B cell (primary cell): Measurements from ENCODE around the gene METTL8. TPM values are rescaled to one million over a fixed set of nuclear protein-coding genes. Genes with fewer than 3 reads are reported as not detected.

ENCODE experiments used
- ATAC-seq: fragments of 200-7000 bp; cut with Tn5 transposase; one replicate; pipeline ENCODE4 v1.10.0; 2021; ENCODE audit warnings: low read depth, mild to moderate bottlenecking, moderate number of reproducible peaks, moderate library complexity
- CTCF ChIA-PET: fragments of 350-600 bp; sonication (Branson Sonifier 250); formaldehyde crosslinking; loops from one replicate; lab custom pipeline; 2021; ENCODE audit warnings: antibody characterized with exemption, inconsistent platforms; lab: Charles Lee
- POLR2A ChIA-PET: fragments of 350-600 bp; sonication (Branson Sonifier 250); formaldehyde crosslinking; loops from one replicate; lab custom pipeline; 2021; ENCODE audit warnings: antibody characterized with exemption; lab: Charles Lee
- DNase-seq: peaks from one replicate; pipeline ENCODE4 v3.0.0; 2013
- H2AFZ ChIP-seq: 2 replicates; pipeline ENCODE4 v1.6.1; 2012; ENCODE audit warnings: mild to moderate bottlenecking, low read depth, low read length; ENCODE audit not compliant: insufficient read depth, poor library complexity, severe bottlenecking
- H3K27ac ChIP-seq, 2 donors: 1 replicate in 1 of 2; 2 replicates in 1 of 2; pipeline ENCODE4 v1.5.1; 2012 to 2013; ENCODE audit warnings: low read length in 2 of 2, mild to moderate bottlenecking in 2 of 2, moderate library complexity in 1 of 2
- H3K27me3 ChIP-seq, 4 experiments: fragments of 200-600 bp in 1 of 4; sonication (generic) in 1 of 4; replicated peaks in 1 of 4; 1 replicate in 2 of 4; 2 replicates in 2 of 4; pipeline versions ENCODE4 v1.6.1 to v1.7.0; 2013 to 2016; ENCODE audit warnings: low read length in 3 of 4, mild to moderate bottlenecking in 2 of 4, mixed read lengths in 1 of 4, moderate library complexity in 1 of 4; ENCODE audit not compliant: insufficient read depth in 4 of 4, control insufficient read depth in 3 of 4; ENCODE audit errors: control extremely low read depth in 1 of 4
- H3K36me3 ChIP-seq, 2 experiments: replicated peaks in 1 of 2; 1 replicate in 1 of 2; 2 replicates in 1 of 2; pipeline versions ENCODE4 v1.6.1 to v1.7.1; 2013; ENCODE audit warnings: low read length in 1 of 2; ENCODE audit not compliant: insufficient read depth in 2 of 2, control insufficient read depth in 1 of 2; ENCODE audit errors: control extremely low read depth in 1 of 2, extremely low read depth in 1 of 2
- H3K4me1 ChIP-seq, 2 donors: fragments of 200-600 bp in 1 of 2; sonication (generic) in 1 of 2; 1 replicate in 1 of 2; 2 replicates in 1 of 2; pipeline versions ENCODE4 v1.5.1 to v1.6.1; 2013 to 2017; ENCODE audit warnings: low read length in 2 of 2; ENCODE audit not compliant: control insufficient read depth in 2 of 2, insufficient read depth in 2 of 2
- H3K4me2 ChIP-seq: replicated peaks from 2 replicates; pipeline ENCODE3; 2012; ENCODE audit warnings: mild to moderate bottlenecking, low read depth, low read length; ENCODE audit not compliant: poor library complexity, severe bottlenecking
- H3K4me3 ChIP-seq, 5 experiments: fragments of 200-600 bp in 1 of 5; sonication (generic) in 1 of 5; 1 replicate in 3 of 5; 2 replicates in 2 of 5; pipeline versions ENCODE4 v1.5.1 to v1.7.0; 2011 to 2016; ENCODE audit warnings: low read length in 4 of 5, mild to moderate bottlenecking in 4 of 5, low read depth in 2 of 5, control low read depth in 1 of 5, moderate library complexity in 1 of 5; ENCODE audit not compliant: insufficient read depth in 1 of 5; ENCODE audit errors: control extremely low read depth in 1 of 5, extremely low read depth in 1 of 5
- H3K79me2 ChIP-seq: fragments of 200-600 bp; sonication (generic); one replicate; pipeline ENCODE4 v1.6.0; 2016; ENCODE audit warnings: low read length; ENCODE audit not compliant: control insufficient read depth, insufficient read depth
- H3K9ac ChIP-seq: fragments of 200-600 bp; sonication (generic); 2 replicates; pipeline ENCODE4 v1.6.1; 2017; ENCODE audit warnings: mild to moderate bottlenecking, low read length, moderate library complexity
- H3K9me3 ChIP-seq, 3 donors: one replicate each; pipeline versions ENCODE4 v1.6.1 to v1.7.1; 2013; ENCODE audit warnings: low read length in 2 of 3; ENCODE audit not compliant: control insufficient read depth in 2 of 3, insufficient read depth in 1 of 3; ENCODE audit errors: control extremely low read depth in 1 of 3
- H4K20me1 ChIP-seq: 2 replicates; pipeline ENCODE4 v1.6.0; 2012; ENCODE audit warnings: mild to moderate bottlenecking, low read length; ENCODE audit not compliant: insufficient read depth, control insufficient read depth, poor library complexity, severe bottlenecking
- H3K27ac Mint-ChIP-seq: one replicate; pipeline ENCODE4 v1.8.0; 2021; ENCODE audit warnings: mixed read lengths
- H3K27me3 Mint-ChIP-seq: one replicate; pipeline ENCODE4 v1.8.0; 2021; ENCODE audit warnings: mixed read lengths
- H3K4me1 Mint-ChIP-seq: one replicate; pipeline ENCODE4 v1.8.0; 2021; ENCODE audit warnings: mixed read lengths
- H3K4me3 Mint-ChIP-seq: one replicate; pipeline ENCODE4 v1.8.0; 2021; ENCODE audit warnings: mixed read lengths
- H3K9me3 Mint-ChIP-seq: one replicate; pipeline ENCODE4 v1.8.0; 2022; ENCODE audit warnings: mixed read lengths; ENCODE audit not compliant: insufficient read depth
- CTCF ChIP-seq: fragments of 200-600 bp; IDR thresholded peaks from one replicate; pipeline ENCODE4 v1.8.0; 2022; ENCODE audit warnings: antibody characterized with exemption, mild to moderate bottlenecking
- EZH2 ChIP-seq: IDR thresholded peaks from 2 replicates; pipeline ENCODE4 v1.6.1; 2012; ENCODE audit warnings: borderline replicate concordance, low read depth, mild to moderate bottlenecking, moderate library complexity, low read length; ENCODE audit not compliant: insufficient read depth, poor library complexity, severe bottlenecking
- WGBS: methylation state at CpG from one replicate; pipeline ENCODE4 v1.1.5; 2013; ENCODE audit warnings: missing lambda C conversion rate; ENCODE audit not compliant: insufficient coverage; 5-methylcytosine and 5-hydroxymethylcytosine counted together
- intact Hi-C: fragments of 100-400 bp; cut with micrococcal nuclease; formaldehyde crosslinking; loops from one replicate; pipeline ENCODE4 v1.10.0; 2022
- polyA plus RNA-seq: library from polyadenylated mRNA; depleted of rRNA; stranded (reverse); fragments of >200 nt; gene quantifications from 2 replicates; pipeline ENCODE4 v1.2.3, GENCODE V29; 2012
- total RNA-seq, 2 donors: library from RNA; stranded (reverse); fragments of 120-200 nt in 1 of 2; gene quantifications; 1 replicate in 1 of 2; 2 replicates in 1 of 2; pipeline versions ENCODE4 v1.2.3 to v1.2.4, GENCODE V29; 2013 to 2022

The METTL8 gene
- total and polyA plus RNA-seq, 2 donors (not counting 1 experiment from before 2014, with no cell fraction given), result 20.8 to 57.8 TPM

DNA sequence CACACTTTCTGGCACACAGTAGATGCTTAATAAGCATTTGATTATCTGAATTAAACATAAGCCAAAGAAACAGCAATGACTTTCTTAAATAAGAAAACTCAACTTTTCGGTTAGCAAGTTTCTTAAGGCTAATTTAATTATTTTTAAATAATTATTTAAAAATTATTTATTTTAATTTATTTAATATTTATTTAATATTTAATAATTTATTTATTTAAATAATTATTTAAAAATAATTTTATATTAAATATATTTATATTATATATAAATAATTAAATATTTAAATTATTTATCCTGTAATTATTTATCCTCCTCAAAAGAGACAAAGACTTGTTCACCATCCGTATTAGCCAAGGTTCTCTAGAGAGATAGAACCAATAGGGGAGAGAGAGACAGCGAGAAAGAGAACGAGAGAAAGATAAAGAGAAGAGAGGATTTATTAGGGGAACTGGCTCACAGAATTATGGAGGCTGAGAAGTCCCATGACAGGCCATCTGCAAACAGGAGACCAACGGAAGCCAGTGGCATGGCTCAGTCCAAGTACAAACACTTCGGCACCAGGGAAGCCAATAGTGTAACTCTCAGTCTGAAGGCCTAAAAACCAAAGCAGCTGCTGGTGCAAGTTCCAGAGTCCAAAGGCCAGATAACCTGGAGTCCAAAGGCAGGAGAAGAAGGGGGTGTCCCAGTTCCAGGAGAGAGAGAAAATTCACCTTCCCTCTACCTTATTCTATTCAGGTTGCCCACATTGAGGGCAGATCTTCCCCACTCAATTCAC lies 125.3 kb downstream of the METTL8 start:
- Mint-ChIP-seq H3K27me3 (no peaks in the 10 kb centered on the region), H3K27ac (no peak overlapping the region), H3K4me3 (no peak overlapping the region), H3K9me3 (peaks cover 8% of the 10 kb centered on the region), H3K4me1 (peaks cover 11% of the 10 kb centered on the region)
- POLR2A ChIA-PET, result no interaction called here
- peaks cover 2 to 12% (median 11%) of the 10 kb centered on the region in 3 donors for H3K9me3 ChIP-seq
- H3K4me2 ChIP-seq, result no peak overlapping the region
- H3K36me3 ChIP-seq, result no peaks in the 10 kb centered on the region
- H3K4me1 ChIP-seq, result peaks cover 6 to 8% of the 10 kb centered on the region in 2 donors
- no peaks in the 10 kb centered on the region for H3K79me2 ChIP-seq
- DNase-seq (no peak), ATAC-seq (no peak)
- no peaks in the 10 kb centered on the region for H3K27me3 ChIP-seq
- H2AFZ ChIP-seq, result no peak overlapping the region
- intact Hi-C loops, result no loop called here
- H3K27ac ChIP-seq, result no peak overlapping the region
- 98% methylated on average over 4 of the region's 6 CpGs for WGBS
- H3K9ac ChIP-seq, result no peak overlapping the region
- no peak overlapping the region for H3K4me3 ChIP-seq
- CTCF ChIA-PET, result interaction anchor here (0.9 kb wide), 1 partner anchor 108 kb away, joined by 4 read pairs; no protein-coding TSS in a partner anchor
- no peaks in the 10 kb centered on the region for H4K20me1 ChIP-seq
- TF ChIP-seq EZH2 (no peak), CTCF (no peak)

DNA sequence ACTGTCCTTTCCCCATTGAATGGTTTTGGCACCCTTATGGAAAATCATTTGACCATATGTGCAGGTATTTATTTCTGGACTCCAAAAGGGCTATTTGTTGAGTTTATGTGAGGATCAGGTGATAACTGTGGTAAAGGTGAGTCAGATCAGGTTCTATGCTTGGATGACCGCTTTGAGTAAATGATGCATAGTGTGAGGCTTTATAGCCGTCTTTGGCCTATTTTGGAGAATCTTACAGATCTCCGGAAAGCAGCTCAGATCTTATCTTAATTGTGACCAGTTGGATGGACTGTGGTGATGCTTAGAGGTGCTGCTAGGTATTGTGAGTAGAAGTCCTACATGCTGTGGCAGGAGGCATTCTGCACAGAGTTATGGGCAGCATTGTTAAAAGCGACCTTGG lies 126.2 kb downstream of the METTL8 start:
- Histone ChIP-seq H3K27me3 (no peaks in the 10 kb centered on the region), H3K9ac (no peak overlapping the region), H3K4me3 (no peak overlapping the region), H2AFZ (no peak overlapping the region), H3K27ac (peak overlapping the region in 1 of 2 donors; percentile 9), H4K20me1 (no peaks in the 10 kb centered on the region), H3K4me1 (peaks cover 6 to 8% of the 10 kb centered on the region in 2 donors), H3K9me3 (peaks cover 2 to 12% (median 6%) of the 10 kb centered on the region in 3 donors), H3K36me3 (no peaks in the 10 kb centered on the region), H3K4me2 (no peak overlapping the region), H3K79me2 (no peaks in the 10 kb centered on the region)
- peaks cover 8% of the 10 kb centered on the region for H3K9me3 Mint-ChIP-seq
- H3K4me1 Mint-ChIP-seq, result peaks cover 11% of the 10 kb centered on the region
- intact Hi-C loops, result no loop called here
- TF ChIP-seq CTCF, result no peak
- no peak for TF ChIP-seq EZH2
- H3K4me3 Mint-ChIP-seq, result peak overlapping the region; percentile 30
- 78% methylated on average over 4 of the region's 4 CpGs for WGBS
- ATAC-seq, result peak; percentile 63
- H3K27me3 Mint-ChIP-seq, result no peaks in the 10 kb centered on the region
- ChIA-PET CTCF (interaction anchor here (0.9 kb wide), 1 partner anchor 109 kb away, joined by 4 read pairs; no protein-coding TSS in a partner anchor), POLR2A (interaction anchor here (0.6 kb wide), 1 partner anchor 28 kb away, joined by 7 read pairs; no protein-coding TSS in a partner anchor)
- no peak for DNase-seq
- peak overlapping the region; percentile 73 for H3K27ac Mint-ChIP-seq
